Uterus (tissue), 2 donors: Measurements from ENCODE around the gene ZNRF2.

ENCODE experiments used
- CTCF ChIP-seq, 4 experiments: fragments of 200-600 bp in 2 of 4; fragments of 450-650 bp in 2 of 4; sonication (generic) in 2 of 4; IDR thresholded peaks; one replicate each; pipeline ENCODE4 v1.5.1; 2016 to 2019; ENCODE audit warnings: antibody characterized with exemption in 4 of 4, mild to moderate bottlenecking in 2 of 4, moderate library complexity in 1 of 4
- POLR2A ChIP-seq, 2 donors: fragments of 450-650 bp; IDR thresholded peaks; one replicate each; pipeline ENCODE4 v1.6.1; 2016; ENCODE audit warnings: antibody characterized with exemption in 2 of 2, mild to moderate bottlenecking in 1 of 2, moderate library complexity in 1 of 2

GRCh38 chr7:30332549-30332948 lies 48.2 kb downstream of the ZNRF2 start:
- TF ChIP-seq CTCF (IDR thresholded peaks at IDR 0.05), result no peak
- no peak for TF ChIP-seq POLR2A (IDR thresholded peaks at IDR 0.05)
